Heart left ventricle (tissue), 16 donors: ENCODE measurements around the gene OR4D1. TPM values are rescaled to one million over a fixed set of nuclear protein-coding genes. Genes with fewer than 3 reads are reported as not detected.

Experiments used
- ATAC-seq, 4 donors: fragments of 200-7000 bp; cut with Tn5 transposase; one replicate each; pipeline ENCODE4 v1.9.1; 2020 to 2022; ENCODE audit warnings: moderate library complexity in 4 of 4, mild to moderate bottlenecking in 3 of 4, moderate number of reproducible peaks in 1 of 4
- DNase-seq, 5 donors: peaks; one replicate each; pipeline ENCODE4 v3.0.0-alpha.2; 2020
- H3K27ac ChIP-seq, 12 donors: fragments of 200-600 bp; sonication (generic) in 4 of 12; one replicate each; pipeline versions ENCODE4 v1.5.0 to v1.8.0; 2016 to 2022; ENCODE audit warnings: mild to moderate bottlenecking in 2 of 12
- H3K27me3 ChIP-seq, 9 donors: fragments of 200-600 bp; sonication (generic) in 2 of 9; one replicate each; pipeline versions ENCODE4 v1.5.1 to v1.8.0; 2016 to 2022; ENCODE audit warnings: mild to moderate bottlenecking in 3 of 9
- H3K36me3 ChIP-seq, 9 donors: fragments of 200-600 bp; sonication (generic) in 2 of 9; one replicate each; pipeline versions ENCODE4 v1.5.0 to v1.8.0; 2018 to 2022; ENCODE audit warnings: mild to moderate bottlenecking in 2 of 9
- H3K4me1 ChIP-seq, 12 donors: fragments of 200-600 bp; sonication (generic) in 4 of 12; one replicate each; pipeline versions ENCODE4 v1.5.0 to v1.8.0; 2016 to 2022; ENCODE audit warnings: mild to moderate bottlenecking in 3 of 12
- H3K4me3 ChIP-seq, 12 donors: fragments of 200-600 bp; sonication (generic) in 4 of 12; one replicate each; pipeline versions ENCODE4 v1.5.0 to v1.8.0; 2017 to 2022; ENCODE audit warnings: mild to moderate bottlenecking in 9 of 12, moderate library complexity in 4 of 12
- H3K9me3 ChIP-seq, 12 donors: fragments of 200-600 bp; sonication (generic) in 4 of 12; one replicate each; pipeline versions ENCODE4 v1.5.0 to v1.8.0; 2016 to 2022; ENCODE audit warnings: mild to moderate bottlenecking in 1 of 12
- CTCF ChIP-seq, 12 donors: fragments of 200-600 bp; sonication (generic) in 4 of 12; IDR thresholded peaks; one replicate each; pipeline versions ENCODE4 v1.5.0 to v1.8.0; 2018 to 2022; ENCODE audit warnings: antibody characterized with exemption in 12 of 12, mild to moderate bottlenecking in 5 of 12
- POLR2A ChIP-seq, 2 donors: fragments of 450-650 bp; IDR thresholded peaks; one replicate each; pipeline ENCODE4 v1.6.1; 2017; ENCODE audit warnings: antibody characterized with exemption in 2 of 2, mild to moderate bottlenecking in 2 of 2, moderate library complexity in 2 of 2
- WGBS, 4 donors: extraction: QIAGEN DNeasy Blood & Tissue Kit in 2 of 4; methylation state at CpG; one replicate each; pipeline versions ENCODE4 v1.1.5 to v1.1.7; 2013 to 2018; 5-methylcytosine and 5-hydroxymethylcytosine counted together
- intact Hi-C, 10 donors: fragments of 100-400 bp; cut with DNase I; formaldehyde crosslinking; loops; one replicate each; pipeline versions ENCODE4 v1.11.1 to v1.14.2; 2022
- polyA plus RNA-seq, 2 donors: library from polyadenylated mRNA; stranded (reverse); fragments of 200-250 nt; gene quantifications; one replicate each; pipeline ENCODE4 v1.2.3, GENCODE V29; 2013
- total RNA-seq, 9 donors: library from RNA; depleted of rRNA in 2 of 9; stranded (reverse); fragments of >200 nt in 2 of 9; fragmentation: NEBNext Ultra II Directional in 3 of 9; extraction: Animal tissue kit (Norgen Biotek cat#: 25700) in 3 of 9; gene quantifications; one replicate each; pipeline versions ENCODE4 v1.1.0 to v1.2.4, GENCODE V29; 2016 to 2023
- donor health status: ischemic (EF 13 %, LVEDD 7.1; RV severe dilation, severe dysfunction).
- donor health status: healthy with polysubstance abuse.
- donor health status: DM: no; HTN: yes; CAD: no.
- donor health status: DM: no; HTN: no; CAD: no.
- donor health status: ischemic (EF 25% LVEDD 6.9; RV normal size, moderate dysfunction).
- donor health status: ischemic (EF 25% LVEDD 5.7; RV mildly dilated, moderate dysfunction).
- donor health status: healthy.
- donor health status: DM: yes; HTN: yes; CAD: no.
- donor health status: ischemic (EF 35%, LVEDD 5.7; RV mildly dilated, moderate dysfunction).
- donor health status: nonischemic (EF 11% LVEDD 7.7; RV severe dilation, severe dysfunction).
- donor health status: DM: yes; HTN: yes; CAD: no.
- donor health status: PGD.
- donor health status: ischemic (EF 29% LVEDD 5.4; RV normal size, mild dysfunction).
- donor health status: nonischemic (EF 23%, LVEDD 6.1; RV moderate dilation, normal function).

Gene OR4D1
- total and polyA plus RNA-seq, 11 donors: not detected

DNA sequence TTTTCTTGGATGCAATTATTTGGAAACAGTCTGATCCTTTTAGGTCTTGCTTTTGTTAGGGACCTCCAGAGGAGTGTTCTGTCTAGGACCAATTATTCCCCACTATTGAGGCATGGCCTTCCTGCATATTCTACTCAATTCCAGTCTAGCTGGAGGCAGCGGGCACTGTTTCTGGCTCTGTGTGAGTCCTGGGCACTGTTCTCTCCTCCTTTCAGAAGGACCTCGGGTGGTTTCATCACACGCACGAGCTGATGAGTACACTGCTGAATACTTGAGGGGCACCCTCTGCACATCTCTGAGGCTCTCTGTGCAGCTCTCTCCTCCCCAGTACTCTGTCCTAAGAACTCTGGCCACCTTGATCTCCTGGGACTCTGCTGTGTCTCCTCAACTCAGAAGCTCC is 34.2 kb upstream of the OR4D1 start:
- DNase-seq: no peak

DNA sequence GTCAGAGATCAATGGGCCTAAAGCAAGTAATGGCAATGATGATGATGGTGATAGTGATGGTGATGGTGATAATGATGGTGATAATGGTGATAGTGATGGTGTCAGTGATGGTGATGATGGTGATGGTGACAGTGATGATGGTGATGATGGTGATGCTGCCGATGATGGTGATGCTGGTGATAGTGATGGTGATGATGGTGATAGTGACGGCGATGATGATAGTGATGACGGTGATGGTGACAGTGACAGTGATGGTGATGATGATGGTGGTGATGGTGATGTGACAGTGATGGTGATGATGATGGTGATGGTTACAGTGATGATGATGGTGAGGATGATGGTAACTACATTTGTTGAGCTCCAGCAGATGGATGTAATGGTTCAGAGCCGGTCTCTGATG is 30.8 kb upstream of the OR4D1 start:
- WGBS, 4 donors: 76 to 90% (median 85%) methylated on average over 5 of the region's 5 CpGs
- Histone ChIP-seq H3K9me3 (no peaks in the 10 kb centered on the region), H3K4me1 (peaks cover 0 to 5% (median 0%) of the 10 kb centered on the region in 12 donors), H3K27ac (no peak overlapping the region), H3K4me3 (no peak overlapping the region), H3K27me3 (peaks cover 0 to 19% (median 0%) of the 10 kb centered on the region in 9 donors), H3K36me3 (no peaks in the 10 kb centered on the region)
- ATAC-seq (no peak), DNase-seq (no peak)
- TF ChIP-seq CTCF (IDR thresholded peaks at IDR 0.05) (no peak), POLR2A (IDR thresholded peaks at IDR 0.05) (no peak)
- intact Hi-C loops: loop anchor here in 6 of 10 donors (5.0 to 10.0 kb wide), 5 partner anchors 113 to 993 kb away; partner anchors contain the start of gene SRSF1 (in 1 of the 6)

More for the DNA sequence above, 34.2 kb upstream of the OR4D1 start:
- ATAC-seq: peak in 1 of 4 donors; percentile 24
- Histone ChIP-seq H3K4me3 (no peak overlapping the region), H3K27me3 (peaks cover 0 to 19% (median 0%) of the 10 kb centered on the region in 9 donors), H3K27ac (no peak overlapping the region), H3K36me3 (no peaks in the 10 kb centered on the region), H3K9me3 (no peaks in the 10 kb centered on the region), H3K4me1 (peaks cover 0 to 5% (median 0%) of the 10 kb centered on the region in 12 donors)
- intact Hi-C loops: loop anchor here (2.0 to 10.0 kb wide), 16 partner anchors 105 to 989 kb away; partner anchors contain the start of gene SRSF1 (in 5 of the 10)
- TF ChIP-seq POLR2A (IDR thresholded peaks at IDR 0.05) (no peak), CTCF (IDR thresholded peaks at IDR 0.05) (no peak)
- WGBS, 4 donors: 71 to 81% (median 76%) methylated on average over 4 of the region's 4 CpGs

DNA sequence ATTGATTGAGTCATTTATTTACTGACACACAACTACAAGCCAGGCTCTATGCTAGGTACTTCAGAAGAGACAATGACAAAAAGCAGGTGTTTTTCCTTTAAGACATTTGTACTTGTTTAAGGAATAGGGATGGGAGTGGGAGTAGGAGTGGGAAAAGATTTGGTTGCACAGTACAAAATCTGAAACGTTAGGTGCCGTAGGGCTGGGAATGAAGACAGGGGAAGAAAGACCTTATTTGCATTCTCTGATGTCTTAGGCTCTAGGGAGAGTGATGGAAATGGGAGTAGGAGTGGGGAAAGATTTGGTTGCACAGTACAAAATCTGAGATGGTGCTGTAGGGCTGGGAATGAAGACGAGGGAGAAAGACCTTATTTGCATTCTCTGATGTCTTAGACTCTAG is 28.7 kb upstream of the OR4D1 start:
- WGBS, 4 donors: 60 to 74% (median 68%) methylated on average over 3 of the region's 3 CpGs
- Histone ChIP-seq H3K9me3 (no peaks in the 10 kb centered on the region), H3K27ac (no peak overlapping the region), H3K4me3 (no peak overlapping the region), H3K27me3 (peaks cover 0 to 19% (median 0%) of the 10 kb centered on the region in 9 donors), H3K36me3 (no peaks in the 10 kb centered on the region), H3K4me1 (no peaks in the 10 kb centered on the region)
- TF ChIP-seq CTCF (IDR thresholded peaks at IDR 0.05) (no peak), POLR2A (IDR thresholded peaks at IDR 0.05) (no peak)
- ATAC-seq (no peak), DNase-seq (no peak)
- intact Hi-C loops: loop anchor here in 6 of 10 donors (5.0 to 10.0 kb wide), 5 partner anchors 115 to 995 kb away; partner anchors contain the start of gene SRSF1 (in 1 of the 6)

- H3K36me3 ChIP-seq: no peaks in the 10 kb centered on the region
- H3K27me3 ChIP-seq: peaks cover 0 to 18% (median 0%) of the 10 kb centered on the region in 9 donors
- no peak overlapping the region for H3K4me3 ChIP-seq
- H3K4me1 ChIP-seq: no peaks in the 10 kb centered on the region
- DNase-seq (peak in 4 of 5 donors; percentile 18 to 38 (median 31)), ATAC-seq (peak in 2 of 4 donors; percentile 58 to 60)
- H3K9me3 ChIP-seq: no peaks in the 10 kb centered on the region
- TF ChIP-seq POLR2A (IDR thresholded peaks at IDR 0.05): no peak
- no peak for TF ChIP-seq CTCF (IDR thresholded peaks at IDR 0.05)
- intact Hi-C loops: no loop called here
- no peak overlapping the region for H3K27ac ChIP-seq
- 19 to 24% (median 21%) methylated on average over 7 of the region's 7 CpGs for WGBS, 4 donors
These were observed 27.9 kb upstream of the OR4D1 start for GRCh38 chr17:58120195-58120822.
